ENCODE data around the gene NR3C1.

NR3C1 gene

GRCh38 chr5:143261748-143262392 is 141.6 kb downstream of the NR3C1 start:
- DNase-seq (ENCODE audit: low read depth), result no peak

GRCh38 chr5:143259254-143259605 is 144.3 kb downstream of the NR3C1 start:
- DNase-seq (ENCODE audit: low read depth), result no peak

- DNase-seq (ENCODE audit: low read depth), result no peak
Measured at GRCh38 chr5:143258559-143259253, 144.8 kb downstream of the NR3C1 start.

- DNase-seq (ENCODE audit: low read depth), result no peak
Measured at GRCh38 chr5:143254819-143255218, 148.7 kb downstream of the NR3C1 start.

- DNase-seq (ENCODE audit: low read depth), result no peak
Measured at GRCh38 chr5:143251946-143252345, 151.5 kb downstream of the NR3C1 start.

GRCh38 chr5:143251190-143251589 is 152.3 kb downstream of the NR3C1 start:
- no peak for DNase-seq (ENCODE audit: low read depth)

- DNase-seq (ENCODE audit: low read depth), result no peak
Measured at GRCh38 chr5:143249851-143250250, 153.6 kb downstream of the NR3C1 start.

- no peak for DNase-seq (ENCODE audit: low read depth)
Measured at GRCh38 chr5:143248822-143249579, 154.5 kb downstream of the NR3C1 start.

- no peak for DNase-seq (ENCODE audit: low read depth)
Measured at GRCh38 chr5:143248391-143248790, 155.1 kb downstream of the NR3C1 start.

GRCh38 chr5:143247134-143247815 is 156.2 kb downstream of the NR3C1 start:
- DNase-seq (ENCODE audit: low read depth), result no peak

GRCh38 chr5:143245929-143246561 is 157.4 kb downstream of the NR3C1 start:
- DNase-seq (ENCODE audit: low read depth), result no peak

GRCh38 chr5:143244990-143245389 is 158.5 kb downstream of the NR3C1 start:
- DNase-seq (ENCODE audit: low read depth), result no peak

- DNase-seq (ENCODE audit: low read depth), result no peak
Measured at GRCh38 chr5:143244000-143244736, 159.3 kb downstream of the NR3C1 start.

- no peak for DNase-seq (ENCODE audit: low read depth)
Measured at GRCh38 chr5:143243103-143243502, 160.4 kb downstream of the NR3C1 start.

GRCh38 chr5:143241892-143242291 is 161.6 kb downstream of the NR3C1 start:
- no peak for DNase-seq (ENCODE audit: low read depth)

- DNase-seq (ENCODE audit: low read depth), result no peak
Measured at GRCh38 chr5:143239882-143240518, 163.5 kb downstream of the NR3C1 start.

GRCh38 chr5:143238620-143239019 is 164.9 kb downstream of the NR3C1 start:
- no peak for DNase-seq (ENCODE audit: low read depth)

- no peak for DNase-seq (ENCODE audit: low read depth)
Measured at GRCh38 chr5:143237664-143238063, 165.8 kb downstream of the NR3C1 start.

- DNase-seq (ENCODE audit: low read depth), result no peak
Measured at GRCh38 chr5:143236682-143237081, 166.8 kb downstream of the NR3C1 start.

GRCh38 chr5:143235423-143235822 is 168.1 kb downstream of the NR3C1 start:
- no peak for DNase-seq (ENCODE audit: low read depth)
